Epithelial cell of esophagus (primary cell): ENCODE measurements around the gene U2AF2.

Experiments
- DNase-seq: peaks from one replicate; pipeline ENCODE4 v3.0.0; 2010; ENCODE audit warnings: low read depth
- H3K4me3 ChIP-seq: 2 replicates; pipeline ENCODE4 v1.5.1; 2011; ENCODE audit warnings: mild to moderate bottlenecking, low read length, control low read depth
- CTCF ChIP-seq: IDR thresholded peaks from 2 replicates; pipeline ENCODE4 v1.5.1; 2011; ENCODE audit warnings: low read depth, mild to moderate bottlenecking, low read length, control low read depth, inconsistent platforms; ENCODE audit not compliant: insufficient read depth; ENCODE audit errors: missing control alignments

The U2AF2 gene

GRCh38 chr19:55666343-55667005 is 11.6 kb downstream of the U2AF2 start:
- H3K4me3 ChIP-seq: no peak overlapping the region
- no peak for TF ChIP-seq CTCF
- DNase-seq: no peak

- H3K4me3 ChIP-seq: no peak overlapping the region
- no peak for TF ChIP-seq CTCF
- no peak for DNase-seq
These were observed 12.2 kb downstream of the U2AF2 start for GRCh38 chr19:55667006-55667381.

- no peak overlapping the region for H3K4me3 ChIP-seq
- TF ChIP-seq CTCF: no peak
- DNase-seq: no peak
These were observed 12.7 kb downstream of the U2AF2 start for GRCh38 chr19:55667511-55667910.

- no peak for TF ChIP-seq CTCF
- DNase-seq: peak; percentile 67
- H3K4me3 ChIP-seq: no peak overlapping the region
These were observed 13.1 kb downstream of the U2AF2 start for GRCh38 chr19:55667958-55668357.

- no peak overlapping the region for H3K4me3 ChIP-seq
- TF ChIP-seq CTCF: no peak
- no peak for DNase-seq
These were observed 13.9 kb downstream of the U2AF2 start for GRCh38 chr19:55668603-55669348.

GRCh38 chr19:55669418-55670279 is 14.8 kb downstream of the U2AF2 start:
- no peak for DNase-seq
- H3K4me3 ChIP-seq: no peak overlapping the region
- no peak for TF ChIP-seq CTCF
